H1 (cell line): ENCODE results near the gene SLC24A4. TPM values are rescaled to one million over a fixed set of nuclear protein-coding genes. Genes with fewer than 3 reads are reported as not detected.

Source experiments
- BCL11A ChIP-seq, 2 experiments: IDR thresholded peaks; one replicate each; pipeline ENCODE4 v1.6.1; 2011; ENCODE audit warnings: low read depth in 2 of 2, low read length in 2 of 2, mild to moderate bottlenecking in 2 of 2
- CHD7 ChIP-seq: fragments of 300-600 bp; sonication (generic); IDR thresholded peaks from 2 replicates; pipeline ENCODE4 v1.7.1; 2012; ENCODE audit warnings: low read length, moderate library complexity, mild to moderate bottlenecking, inconsistent platforms; ENCODE audit not compliant: insufficient replicate concordance
- polyA plus RNA-seq, 7 experiments: library from polyadenylated mRNA; depleted of rRNA in 3 of 7; stranded (reverse) in 5 of 7; unstranded in 2 of 7; fragments of >200 nt in 5 of 7; fragments of 200-250 nt in 2 of 7; gene quantifications; 1 replicate in 5 of 7; 2 replicates in 1 of 7; 4 replicates in 1 of 7; pipeline versions ENCODE4 v1.2.1 to v1.2.3, GENCODE V29; 2011 to 2013; ENCODE audit warnings: missing spikeins in 2 of 7, mixed read lengths in 2 of 7
- total RNA-seq: library from RNA; stranded (reverse); fragmentation: NEBNext Ultra II Directional; extraction: Animal tissue kit (Norgen Biotek cat#: 25700); gene quantifications from 2 replicates; pipeline ENCODE4 v1.2.1, GENCODE V29; 2021

The SLC24A4 gene
- total and polyA plus RNA-seq, 2 of the 8 experiments (the other 6 are each of a cell fraction or from before 2014, with no cell fraction given), result 0.27 to 0.89 TPM

GRCh38 chr14:92542766-92543554 lies 220.0 kb downstream of the SLC24A4 start (continued):
- TF ChIP-seq CHD7 (no peak), BCL11A (IDR thresholded peaks at IDR 0.05; ENCODE audit: low read depth in 2 of 2, low read length in 2 of 2) (no peak)
